Epidermal melanocyte (primary cell): ENCODE results near the gene CLDN18.

Experiments
- DNase-seq: peaks from one replicate; pipeline ENCODE4 v3.0.0; 2011; ENCODE audit warnings: low spot score; ENCODE audit not compliant: insufficient read length

The CLDN18 gene

GRCh38 chr3:138025553-138025952, 15.6 kb downstream of the CLDN18 start:
- DNase-seq, result no peak

GRCh38 chr3:138027821-138028220, 17.9 kb downstream of the CLDN18 start:
- no peak for DNase-seq

GRCh38 chr3:138030734-138031280, 20.8 kb downstream of the CLDN18 start:
- no peak for DNase-seq

- DNase-seq, result no peak
These were observed 21.6 kb downstream of the CLDN18 start for GRCh38 chr3:138031536-138031935.

- DNase-seq, result no peak
These were observed 22.6 kb downstream of the CLDN18 start for GRCh38 chr3:138032567-138032966.

GRCh38 chr3:138033202-138033691, 23.3 kb downstream of the CLDN18 start:
- DNase-seq, result no peak

- no peak for DNase-seq
These were observed 25.0 kb downstream of the CLDN18 start for GRCh38 chr3:138034918-138035317.

GRCh38 chr3:138036572-138036971, 26.6 kb downstream of the CLDN18 start:
- DNase-seq, result no peak

- DNase-seq, result no peak
These were observed 28.9 kb downstream of the CLDN18 start for GRCh38 chr3:138038725-138039462.

- DNase-seq, result no peak
These were observed 32.1 kb downstream of the CLDN18 start for GRCh38 chr3:138042043-138042442.

GRCh38 chr3:138043266-138044029, 33.5 kb downstream of the CLDN18 start:
- no peak for DNase-seq

GRCh38 chr3:138046085-138046484, 36.1 kb downstream of the CLDN18 start:
- DNase-seq, result no peak

- DNase-seq, result no peak
These were observed 37.0 kb downstream of the CLDN18 start for GRCh38 chr3:138046955-138047354.

GRCh38 chr3:138047596-138048158, 37.7 kb downstream of the CLDN18 start:
- no peak for DNase-seq

GRCh38 chr3:138049157-138049919, 39.4 kb downstream of the CLDN18 start:
- no peak for DNase-seq

GRCh38 chr3:138051947-138052802, 42.2 kb downstream of the CLDN18 start:
- DNase-seq, result no peak

GRCh38 chr3:138054057-138054456, 44.1 kb downstream of the CLDN18 start:
- DNase-seq, result no peak

GRCh38 chr3:138057384-138057783, 47.4 kb downstream of the CLDN18 start:
- DNase-seq, result no peak

GRCh38 chr3:138059261-138059660, 49.3 kb downstream of the CLDN18 start:
- no peak for DNase-seq

- no peak for DNase-seq
These were observed 50.8 kb downstream of the CLDN18 start for GRCh38 chr3:138060792-138061191.
